LNCaP clone FGC (cell line): ENCODE results near the gene PRPF40B.

Source experiments
- DNase-seq: peaks from one replicate; pipeline ENCODE4 v3.0.0-alpha.2; 2011; ENCODE audit warnings: low read depth
- H3K4me3 ChIP-seq: 2 replicates; pipeline ENCODE4 v1.5.1; 2011; ENCODE audit warnings: mild to moderate bottlenecking, low read depth, low read length, control low read depth
- TF ChIP-seq, protein P1 (sequence below): IDR thresholded peaks from 2 replicates; pipeline ENCODE4 v1.5.1; 2012; ENCODE audit warnings: mild to moderate bottlenecking; ENCODE audit not compliant: control insufficient read depth, insufficient read depth; ENCODE audit errors: extremely low read depth

Gene PRPF40B

DNA sequence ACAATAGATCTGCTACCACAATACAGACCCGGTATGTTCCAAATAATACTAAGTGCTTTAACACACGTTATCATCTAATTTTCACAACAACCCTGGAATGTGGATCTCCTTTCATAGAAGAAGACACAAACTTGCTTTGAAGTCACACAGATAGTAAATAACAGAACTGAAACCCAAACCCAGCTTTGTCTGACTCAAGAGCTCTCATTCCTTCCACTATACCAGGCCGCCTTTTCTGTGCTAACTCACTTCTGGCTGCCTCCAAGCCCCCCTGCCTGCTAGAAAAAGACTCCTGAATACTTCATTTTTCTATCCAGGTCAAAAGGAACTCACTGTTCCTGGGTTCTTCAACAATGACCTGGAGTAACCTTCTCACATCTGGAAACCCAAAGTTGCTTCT, 37.8 kb downstream of the PRPF40B start:
- no peak overlapping the region for H3K4me3 ChIP-seq
- no peak for DNase-seq
- TF ChIP-seq, protein P1, sequence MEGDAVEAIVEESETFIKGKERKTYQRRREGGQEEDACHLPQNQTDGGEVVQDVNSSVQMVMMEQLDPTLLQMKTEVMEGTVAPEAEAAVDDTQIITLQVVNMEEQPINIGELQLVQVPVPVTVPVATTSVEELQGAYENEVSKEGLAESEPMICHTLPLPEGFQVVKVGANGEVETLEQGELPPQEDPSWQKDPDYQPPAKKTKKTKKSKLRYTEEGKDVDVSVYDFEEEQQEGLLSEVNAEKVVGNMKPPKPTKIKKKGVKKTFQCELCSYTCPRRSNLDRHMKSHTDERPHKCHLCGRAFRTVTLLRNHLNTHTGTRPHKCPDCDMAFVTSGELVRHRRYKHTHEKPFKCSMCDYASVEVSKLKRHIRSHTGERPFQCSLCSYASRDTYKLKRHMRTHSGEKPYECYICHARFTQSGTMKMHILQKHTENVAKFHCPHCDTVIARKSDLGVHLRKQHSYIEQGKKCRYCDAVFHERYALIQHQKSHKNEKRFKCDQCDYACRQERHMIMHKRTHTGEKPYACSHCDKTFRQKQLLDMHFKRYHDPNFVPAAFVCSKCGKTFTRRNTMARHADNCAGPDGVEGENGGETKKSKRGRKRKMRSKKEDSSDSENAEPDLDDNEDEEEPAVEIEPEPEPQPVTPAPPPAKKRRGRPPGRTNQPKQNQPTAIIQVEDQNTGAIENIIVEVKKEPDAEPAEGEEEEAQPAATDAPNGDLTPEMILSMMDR: no peak

DNA sequence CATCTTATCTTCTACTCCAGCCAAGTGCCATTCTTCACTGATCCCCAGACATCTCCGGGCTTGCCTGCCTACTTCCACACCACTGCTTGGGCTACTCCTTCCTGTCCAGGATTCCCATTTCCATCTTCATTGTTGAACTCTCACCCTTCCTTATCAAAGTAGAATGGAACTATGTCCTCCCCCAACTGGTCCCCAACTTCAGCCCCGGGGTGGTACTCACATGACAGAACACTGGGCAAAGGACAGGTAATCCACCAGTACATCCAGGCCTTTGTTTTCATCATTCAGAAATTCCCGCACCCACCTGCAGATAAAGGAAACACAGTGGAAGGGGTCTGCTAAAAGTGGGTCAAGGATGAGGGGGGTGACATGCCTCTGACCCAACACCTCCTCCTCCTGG, 38.4 kb downstream of the PRPF40B start:
- TF ChIP-seq, protein P1: no peak
- no peak overlapping the region for H3K4me3 ChIP-seq
- no peak for DNase-seq

DNA sequence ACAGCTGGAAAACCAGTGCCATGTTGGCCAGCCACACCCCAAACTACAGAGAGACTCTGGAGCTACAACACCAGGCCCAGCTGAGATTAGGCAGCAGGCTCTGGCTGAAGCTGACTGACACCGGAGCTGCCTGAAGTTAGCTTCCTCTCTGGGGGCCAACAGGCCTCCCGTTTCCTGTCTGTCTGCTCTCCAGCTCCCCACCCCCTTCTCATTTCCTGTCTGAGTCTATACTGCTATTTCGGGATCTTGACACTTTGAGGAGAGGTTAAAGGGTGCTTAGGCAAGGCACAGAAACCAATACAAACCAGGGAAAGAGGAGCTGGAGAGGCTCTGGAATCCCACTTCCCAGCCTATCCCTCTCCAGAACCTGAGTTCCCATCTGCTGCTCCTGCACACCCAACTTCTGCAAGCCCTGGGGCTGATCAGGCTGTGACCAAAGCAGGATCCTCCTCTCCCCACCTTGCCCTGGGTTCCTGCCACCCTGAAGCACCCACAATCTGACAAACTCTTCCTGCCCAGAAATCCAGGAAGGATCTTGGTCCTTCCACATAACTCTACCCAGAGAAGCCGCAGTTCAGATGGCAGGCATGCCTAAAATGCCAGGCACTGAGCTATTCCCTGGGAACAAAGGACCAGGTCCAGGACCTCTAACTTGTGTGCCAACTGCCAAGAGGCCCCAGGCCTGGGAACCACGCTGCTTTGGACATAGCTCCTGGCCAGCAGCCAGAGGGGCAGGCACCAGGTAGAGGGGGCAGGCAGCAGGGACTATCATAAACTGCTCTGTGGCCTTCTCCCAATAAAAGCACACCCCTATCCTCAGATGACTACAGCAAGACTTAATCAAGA, 39.9 kb downstream of the PRPF40B start:
- no peak overlapping the region for H3K4me3 ChIP-seq
- TF ChIP-seq, protein P1: no peak
- DNase-seq: no peak

GRCh38 chr12:49664167-49664566, 40.8 kb downstream of the PRPF40B start:
- TF ChIP-seq, protein P1: no peak
- DNase-seq: no peak
- no peak overlapping the region for H3K4me3 ChIP-seq

- TF ChIP-seq, protein P1: no peak
- H3K4me3 ChIP-seq: no peak overlapping the region
- DNase-seq: no peak
Measured at GRCh38 chr12:49664591-49665239, 41.4 kb downstream of the PRPF40B start.

GRCh38 chr12:49665384-49665783, 42.0 kb downstream of the PRPF40B start:
- DNase-seq: no peak
- no peak overlapping the region for H3K4me3 ChIP-seq
- TF ChIP-seq, protein P1: no peak
